GM23338 (cell line): ENCODE measurements around the gene GRK5. TPM values are rescaled to one million over a fixed set of nuclear protein-coding genes. Genes with fewer than 3 reads are reported as not detected.

ENCODE experiments used
- ATAC-seq: fragments of 200-7000 bp; cut with Tn5 transposase; 3 replicates; pipeline ENCODE4 v1.9.1; 2020
- DNase-seq: peaks from one replicate; pipeline ENCODE4 v3.0.0-alpha.2; 2015; ENCODE audit warnings: low spot score
- H2AFZ ChIP-seq: fragments of 200-600 bp; sonication (generic); 2 replicates; pipeline ENCODE4 v1.8.0; 2016; ENCODE audit warnings: antibody characterized with exemption, mild to moderate bottlenecking, moderate library complexity
- H3F3A ChIP-seq: fragments of 200-600 bp; sonication (generic); replicated peaks from 2 replicates; pipeline ENCODE4 v1.8.0; 2017; ENCODE audit warnings: antibody characterized with exemption, mixed run types, low read depth
- H3K27ac ChIP-seq: fragments of 200-600 bp; sonication (generic); 2 replicates; pipeline ENCODE4 v1.6.1; 2016; ENCODE audit warnings: low read depth
- H3K27me3 ChIP-seq: fragments of 200-600 bp; sonication (generic); 2 replicates; pipeline ENCODE4 v1.8.0; 2016; ENCODE audit warnings: mild to moderate bottlenecking, mixed run types, moderate library complexity; ENCODE audit not compliant: insufficient read depth
- H3K36me3 ChIP-seq: fragments of 200-600 bp; sonication (generic); 2 replicates; pipeline ENCODE4 v1.8.0; 2016; ENCODE audit warnings: mild to moderate bottlenecking; ENCODE audit not compliant: insufficient read depth
- H3K4me1 ChIP-seq: fragments of 200-600 bp; sonication (generic); 2 replicates; pipeline ENCODE4 v1.8.0; 2016; ENCODE audit warnings: mild to moderate bottlenecking, moderate library complexity; ENCODE audit not compliant: insufficient read depth
- H3K4me2 ChIP-seq: fragments of 200-600 bp; sonication (generic); 2 replicates; pipeline ENCODE4 v1.7.1; 2017; ENCODE audit warnings: mixed run types
- H3K4me3 ChIP-seq: fragments of 200-600 bp; sonication (generic); 2 replicates; pipeline ENCODE4 v1.6.1; 2016; ENCODE audit warnings: mixed run types
- H3K79me2 ChIP-seq: fragments of 200-600 bp; sonication (generic); replicated peaks from 2 replicates; pipeline ENCODE4 v1.8.0; 2017; ENCODE audit warnings: mild to moderate bottlenecking; ENCODE audit not compliant: insufficient read depth
- H3K9me2 ChIP-seq: fragments of 200-600 bp; sonication (generic); 2 replicates; pipeline ENCODE4 v1.8.0; 2017; ENCODE audit not compliant: insufficient read depth
- H4K20me1 ChIP-seq: fragments of 200-600 bp; sonication (generic); replicated peaks from 2 replicates; pipeline ENCODE4 v1.8.0; 2017; ENCODE audit warnings: mild to moderate bottlenecking; ENCODE audit not compliant: insufficient read depth
- H3K27ac Mint-ChIP-seq: 2 replicates; pipeline ENCODE4 v1.8.0; 2020; ENCODE audit warnings: inconsistent platforms, mild to moderate bottlenecking, moderate library complexity, mixed read lengths
- H3K27me3 Mint-ChIP-seq: 3 replicates; pipeline ENCODE4 v1.8.0; 2022; ENCODE audit warnings: low read depth, mild to moderate bottlenecking, moderate library complexity, mixed read lengths, inconsistent platforms; ENCODE audit not compliant: insufficient read depth, poor library complexity
- H3K36me3 Mint-ChIP-seq: 3 replicates; pipeline ENCODE4 v1.8.0; 2021; ENCODE audit warnings: low read depth, mild to moderate bottlenecking, inconsistent platforms, moderate library complexity, mixed read lengths
- H3K4me1 Mint-ChIP-seq: 3 replicates; pipeline ENCODE4 v1.8.0; 2020; ENCODE audit warnings: mild to moderate bottlenecking, inconsistent platforms, mixed read lengths
- H3K4me3 Mint-ChIP-seq: 3 replicates; pipeline ENCODE4 v1.8.0; 2021; ENCODE audit warnings: moderate library complexity, mild to moderate bottlenecking, inconsistent platforms, mixed read lengths
- H3K9me3 Mint-ChIP-seq: 3 replicates; pipeline ENCODE4 v1.8.0; 2020; ENCODE audit warnings: moderate library complexity, mild to moderate bottlenecking, inconsistent platforms, mixed read lengths
- CREB1 ChIP-seq: fragments of 250-450 bp; sonication (Bioruptor Pico); IDR thresholded peaks from 2 replicates; pipeline ENCODE4 v1.5.0; 2020; ENCODE audit warnings: low read depth, mild to moderate bottlenecking, moderate library complexity
- CTCF ChIP-seq, 2 experiments: fragments of 200-600 bp in 1 of 2; sonication (generic) in 1 of 2; conservative IDR thresholded peaks; 2 replicates each; pipeline versions ENCODE4 v1.5.1 to v1.6.1; 2016 to 2017; ENCODE audit warnings: antibody characterized with exemption in 2 of 2, low read depth in 2 of 2, mild to moderate bottlenecking in 2 of 2, moderate library complexity in 1 of 2
- ETS1 ChIP-seq: IDR thresholded peaks from 2 replicates; pipeline ENCODE4 v1.6.1; 2016; ENCODE audit warnings: antibody characterized with exemption
- EZH2 ChIP-seq: fragments of 200-600 bp; sonication (generic); IDR thresholded peaks from one replicate; pipeline ENCODE4 v1.8.0; 2017; ENCODE audit warnings: antibody characterized with exemption, mild to moderate bottlenecking, low read depth; ENCODE audit not compliant: unreplicated experiment
- EZH2phosphoT487 ChIP-seq: fragments of 200-600 bp; sonication (generic); IDR thresholded peaks from one replicate; pipeline ENCODE4 v1.8.1; 2018; ENCODE audit warnings: antibody characterized with exemption; ENCODE audit not compliant: unreplicated experiment
- JUNB ChIP-seq: IDR thresholded peaks from one replicate; pipeline ENCODE4 v1.6.1; 2016; ENCODE audit warnings: antibody characterized with exemption; ENCODE audit not compliant: unreplicated experiment
- NANOG ChIP-seq: IDR thresholded peaks from 2 replicates; pipeline ENCODE4 v1.6.1; 2016; ENCODE audit warnings: antibody characterized with exemption, borderline replicate concordance
- POLR2AphosphoS5 ChIP-seq: IDR thresholded peaks from 2 replicates; pipeline ENCODE4 v1.6.1; 2016; ENCODE audit warnings: antibody characterized with exemption, low read depth
- REST ChIP-seq: IDR thresholded peaks from one replicate; pipeline ENCODE4 v1.6.1; 2018; ENCODE audit warnings: antibody characterized with exemption; ENCODE audit not compliant: unreplicated experiment
- STAT1 ChIP-seq: IDR thresholded peaks from one replicate; pipeline ENCODE4 v1.6.1; 2016; ENCODE audit warnings: antibody characterized with exemption; ENCODE audit not compliant: unreplicated experiment
- ZNF114 ChIP-seq: fragments of 250-450 bp; sonication (Bioruptor Pico); IDR thresholded peaks from 2 replicates; pipeline ENCODE4 v1.5.0; 2020; ENCODE audit warnings: mild to moderate bottlenecking, moderate library complexity
- ZNF331 ChIP-seq: fragments of 250-450 bp; sonication (Bioruptor Pico); IDR thresholded peaks from 2 replicates; pipeline ENCODE4 v1.5.0; 2020; ENCODE audit warnings: low read depth, mild to moderate bottlenecking, moderate library complexity
- ZNF462 ChIP-seq: fragments of 250-450 bp; sonication (Bioruptor Pico); IDR thresholded peaks from 2 replicates; pipeline ENCODE4 v1.5.0; 2020; ENCODE audit warnings: mild to moderate bottlenecking, moderate library complexity
- polyA plus RNA-seq: library from polyadenylated mRNA; unstranded; fragments of >200 nt; fragmentation: Nextera tagmentation; extraction: Ambion mirVana; gene quantifications from 2 replicates; pipeline ENCODE4 v1.2.1, GENCODE V29; 2016
- total RNA-seq: library from RNA; depleted of rRNA; stranded (reverse); fragments of >200 nt; shearing (Covaris generic); gene quantifications from 2 replicates; pipeline ENCODE4 v1.2.3, GENCODE V29; 2014

GRK5 gene
- total and polyA plus RNA-seq, 2 experiments from 2014 or later: 0.53 to 2.0 TPM

- Histone ChIP-seq H2AFZ (no peak overlapping the region), H3K4me2 (no peak overlapping the region), H3K36me3 (no peaks in the 10 kb centered on the region), H3F3A (no peaks in the 10 kb centered on the region), H3K4me3 (no peak overlapping the region), H3K4me1 (no peaks in the 10 kb centered on the region), H3K9me2 (no peaks in the 10 kb centered on the region), H3K79me2 (no peaks in the 10 kb centered on the region), H3K27ac (no peak overlapping the region), H3K27me3 (no peaks in the 10 kb centered on the region), H4K20me1 (no peaks in the 10 kb centered on the region)
- peaks cover 5% of the 10 kb centered on the region for H3K4me1 Mint-ChIP-seq
- no peak for ATAC-seq
- no peak overlapping the region for H3K27ac Mint-ChIP-seq
- no peak for TF ChIP-seq JUNB
- TF ChIP-seq EZH2: no peak
- TF ChIP-seq REST: no peak
- TF ChIP-seq NANOG: no peak
- no peak for TF ChIP-seq CTCF (conservative IDR thresholded peaks at IDR 0.05; ENCODE audit: low read depth in 2 of 2)
- no peak for TF ChIP-seq ZNF462
- no peak for TF ChIP-seq ZNF114 (CRISPR knock-in tag)
- TF ChIP-seq CREB1 (CRISPR knock-in tag): no peak
- no peak for TF ChIP-seq ETS1
- TF ChIP-seq ZNF331: no peak
- no peak for TF ChIP-seq STAT1
- TF ChIP-seq POLR2AphosphoS5: no peak
- TF ChIP-seq EZH2phosphoT487: no peak
- peaks cover 4% of the 10 kb centered on the region for H3K27me3 Mint-ChIP-seq
- H3K4me3 Mint-ChIP-seq: no peak overlapping the region
- H3K36me3 Mint-ChIP-seq: no peaks in the 10 kb centered on the region
- no peaks in the 10 kb centered on the region for H3K9me3 Mint-ChIP-seq
- no peak for DNase-seq
Measured at GRCh38 chr10:119505131-119505551, 297.8 kb downstream of the GRK5 start.
